ENCODE data around the gene SHISAL1.

Gene SHISAL1

GRCh38 chr22:44312766-44313165 is at the start of gene SHISAL1:
Gene SHISAL1, minus strand, starts transcription at chr22:44312951. Its CDS starts 12,006 bp downstream, at chr22:44300945.
- no peak for ATAC-seq
- TF ChIP-seq ZNF565 (CRISPR knock-in tag; conservative IDR thresholded peaks at IDR 0.05; ENCODE audit: low read depth) (no peak), PPARA (CRISPR knock-in tag; IDR thresholded peaks at IDR 0.05; ENCODE audit: borderline replicate concordance) (no peak), ZNF8 (CRISPR knock-in tag; IDR thresholded peaks at IDR 0.05) (no peak), GLIS3 (CRISPR knock-in tag; IDR thresholded peaks at IDR 0.05) (no peak), ARNTL (CRISPR knock-in tag; IDR thresholded peaks at IDR 0.05; ENCODE audit: borderline replicate concordance, low read depth) (no peak), PATZ1 (CRISPR knock-in tag; IDR thresholded peaks at IDR 0.05; ENCODE audit: borderline replicate concordance) (no peak), CSDC2 (CRISPR knock-in tag; IDR thresholded peaks at IDR 0.05) (no peak), TCF4 (CRISPR knock-in tag; IDR thresholded peaks at IDR 0.05; ENCODE audit: borderline replicate concordance) (no peak), BACH2 (CRISPR knock-in tag; IDR thresholded peaks at IDR 0.05; ENCODE audit: borderline replicate concordance) (no peak), ZC3H10 (CRISPR knock-in tag; IDR thresholded peaks at IDR 0.05) (no peak), SNAI2 (CRISPR knock-in tag; IDR thresholded peaks at IDR 0.05) (no peak), ESRRG (CRISPR knock-in tag; IDR thresholded peaks at IDR 0.05) (no peak), ISL1 (CRISPR knock-in tag; IDR thresholded peaks at IDR 0.05) (no peak), ZNF70 (CRISPR knock-in tag; IDR thresholded peaks at IDR 0.05) (no peak), ZFP30 (CRISPR knock-in tag; IDR thresholded peaks at IDR 0.05) (no peak)
- TF ChIP-seq, protein P1, sequence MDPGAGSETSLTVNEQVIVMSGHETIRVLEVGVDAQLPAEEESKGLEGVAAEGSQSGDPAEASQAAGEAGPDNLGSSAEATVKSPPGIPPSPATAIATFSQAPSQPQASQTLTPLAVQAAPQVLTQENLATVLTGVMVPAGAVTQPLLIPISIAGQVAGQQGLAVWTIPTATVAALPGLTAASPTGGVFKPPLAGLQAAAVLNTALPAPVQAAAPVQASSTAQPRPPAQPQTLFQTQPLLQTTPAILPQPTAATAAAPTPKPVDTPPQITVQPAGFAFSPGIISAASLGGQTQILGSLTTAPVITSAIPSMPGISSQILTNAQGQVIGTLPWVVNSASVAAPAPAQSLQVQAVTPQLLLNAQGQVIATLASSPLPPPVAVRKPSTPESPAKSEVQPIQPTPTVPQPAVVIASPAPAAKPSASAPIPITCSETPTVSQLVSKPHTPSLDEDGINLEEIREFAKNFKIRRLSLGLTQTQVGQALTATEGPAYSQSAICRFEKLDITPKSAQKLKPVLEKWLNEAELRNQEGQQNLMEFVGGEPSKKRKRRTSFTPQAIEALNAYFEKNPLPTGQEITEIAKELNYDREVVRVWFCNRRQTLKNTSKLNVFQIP (CRISPR knock-in tag; IDR thresholded peaks at IDR 0.05; ENCODE audit: borderline replicate concordance, low read depth): no peak
- TF ChIP-seq, protein P2, sequence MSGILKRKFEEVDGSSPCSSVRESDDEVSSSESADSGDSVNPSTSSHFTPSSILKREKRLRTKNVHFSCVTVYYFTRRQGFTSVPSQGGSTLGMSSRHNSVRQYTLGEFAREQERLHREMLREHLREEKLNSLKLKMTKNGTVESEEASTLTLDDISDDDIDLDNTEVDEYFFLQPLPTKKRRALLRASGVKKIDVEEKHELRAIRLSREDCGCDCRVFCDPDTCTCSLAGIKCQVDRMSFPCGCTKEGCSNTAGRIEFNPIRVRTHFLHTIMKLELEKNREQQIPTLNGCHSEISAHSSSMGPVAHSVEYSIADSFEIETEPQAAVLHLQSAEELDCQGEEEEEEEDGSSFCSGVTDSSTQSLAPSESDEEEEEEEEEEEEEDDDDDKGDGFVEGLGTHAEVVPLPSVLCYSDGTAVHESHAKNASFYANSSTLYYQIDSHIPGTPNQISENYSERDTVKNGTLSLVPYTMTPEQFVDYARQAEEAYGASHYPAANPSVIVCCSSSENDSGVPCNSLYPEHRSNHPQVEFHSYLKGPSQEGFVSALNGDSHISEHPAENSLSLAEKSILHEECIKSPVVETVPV (CRISPR knock-in tag; IDR thresholded peaks at IDR 0.05): no peak
- TF ChIP-seq, protein P3, sequence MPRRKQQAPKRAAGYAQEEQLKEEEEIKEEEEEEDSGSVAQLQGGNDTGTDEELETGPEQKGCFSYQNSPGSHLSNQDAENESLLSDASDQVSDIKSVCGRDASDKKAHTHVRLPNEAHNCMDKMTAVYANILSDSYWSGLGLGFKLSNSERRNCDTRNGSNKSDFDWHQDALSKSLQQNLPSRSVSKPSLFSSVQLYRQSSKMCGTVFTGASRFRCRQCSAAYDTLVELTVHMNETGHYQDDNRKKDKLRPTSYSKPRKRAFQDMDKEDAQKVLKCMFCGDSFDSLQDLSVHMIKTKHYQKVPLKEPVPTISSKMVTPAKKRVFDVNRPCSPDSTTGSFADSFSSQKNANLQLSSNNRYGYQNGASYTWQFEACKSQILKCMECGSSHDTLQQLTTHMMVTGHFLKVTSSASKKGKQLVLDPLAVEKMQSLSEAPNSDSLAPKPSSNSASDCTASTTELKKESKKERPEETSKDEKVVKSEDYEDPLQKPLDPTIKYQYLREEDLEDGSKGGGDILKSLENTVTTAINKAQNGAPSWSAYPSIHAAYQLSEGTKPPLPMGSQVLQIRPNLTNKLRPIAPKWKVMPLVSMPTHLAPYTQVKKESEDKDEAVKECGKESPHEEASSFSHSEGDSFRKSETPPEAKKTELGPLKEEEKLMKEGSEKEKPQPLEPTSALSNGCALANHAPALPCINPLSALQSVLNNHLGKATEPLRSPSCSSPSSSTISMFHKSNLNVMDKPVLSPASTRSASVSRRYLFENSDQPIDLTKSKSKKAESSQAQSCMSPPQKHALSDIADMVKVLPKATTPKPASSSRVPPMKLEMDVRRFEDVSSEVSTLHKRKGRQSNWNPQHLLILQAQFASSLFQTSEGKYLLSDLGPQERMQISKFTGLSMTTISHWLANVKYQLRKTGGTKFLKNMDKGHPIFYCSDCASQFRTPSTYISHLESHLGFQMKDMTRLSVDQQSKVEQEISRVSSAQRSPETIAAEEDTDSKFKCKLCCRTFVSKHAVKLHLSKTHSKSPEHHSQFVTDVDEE (CRISPR knock-in tag; IDR thresholded peaks at IDR 0.05): no peak
- TF ChIP-seq, protein P4, sequence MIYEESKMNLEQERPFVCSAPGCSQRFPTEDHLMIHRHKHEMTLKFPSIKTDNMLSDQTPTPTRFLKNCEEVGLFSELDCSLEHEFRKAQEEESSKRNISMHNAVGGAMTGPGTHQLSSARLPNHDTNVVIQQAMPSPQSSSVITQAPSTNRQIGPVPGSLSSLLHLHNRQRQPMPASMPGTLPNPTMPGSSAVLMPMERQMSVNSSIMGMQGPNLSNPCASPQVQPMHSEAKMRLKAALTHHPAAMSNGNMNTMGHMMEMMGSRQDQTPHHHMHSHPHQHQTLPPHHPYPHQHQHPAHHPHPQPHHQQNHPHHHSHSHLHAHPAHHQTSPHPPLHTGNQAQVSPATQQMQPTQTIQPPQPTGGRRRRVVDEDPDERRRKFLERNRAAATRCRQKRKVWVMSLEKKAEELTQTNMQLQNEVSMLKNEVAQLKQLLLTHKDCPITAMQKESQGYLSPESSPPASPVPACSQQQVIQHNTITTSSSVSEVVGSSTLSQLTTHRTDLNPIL (CRISPR knock-in tag; IDR thresholded peaks at IDR 0.05; ENCODE audit: low read depth): no peak

DNA sequence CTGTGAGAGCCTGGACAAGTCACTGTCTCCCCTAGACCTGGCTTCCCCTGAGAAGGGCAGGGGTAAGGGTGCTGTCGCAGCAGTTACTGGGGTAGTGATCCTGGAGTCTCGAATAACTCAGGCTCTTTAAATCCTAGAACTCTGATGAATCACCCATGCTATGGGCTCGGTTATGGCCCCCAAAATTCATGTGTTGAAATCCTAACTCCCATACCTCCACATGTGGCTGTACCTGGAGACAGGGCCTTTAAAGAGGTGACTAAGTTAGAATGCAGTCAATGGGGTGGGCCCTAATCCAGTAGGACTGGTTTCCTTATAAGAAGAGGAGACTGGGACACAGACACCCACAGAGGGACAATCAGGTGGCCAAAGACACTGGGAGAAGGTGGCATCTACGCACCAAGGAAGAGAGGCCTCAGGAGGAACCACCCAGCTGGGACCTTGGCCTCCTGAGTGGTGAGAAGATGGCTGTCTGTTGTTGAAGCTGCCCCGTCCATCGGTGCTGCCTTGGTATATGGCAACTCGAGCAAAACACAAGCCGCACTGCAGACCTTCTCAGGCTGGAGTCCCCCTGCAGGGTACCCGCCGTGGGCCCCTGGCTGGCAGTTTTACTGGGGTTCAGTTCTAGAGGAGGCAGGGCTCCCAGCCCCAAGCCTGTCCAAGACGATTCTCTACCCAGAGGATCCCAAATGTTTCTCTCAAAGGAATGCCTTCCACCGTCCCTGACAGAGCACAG is 48.8 kb upstream of the SHISAL1 start:
- TF ChIP-seq ESRRG (CRISPR knock-in tag; IDR thresholded peaks at IDR 0.05) (no peak), PATZ1 (CRISPR knock-in tag; IDR thresholded peaks at IDR 0.05; ENCODE audit: borderline replicate concordance) (no peak), TCF4 (CRISPR knock-in tag; IDR thresholded peaks at IDR 0.05; ENCODE audit: borderline replicate concordance) (no peak), RARB (CRISPR knock-in tag; IDR thresholded peaks at IDR 0.05) (no peak), ARNTL (CRISPR knock-in tag; IDR thresholded peaks at IDR 0.05; ENCODE audit: borderline replicate concordance, low read depth) (no peak), GLIS3 (CRISPR knock-in tag; IDR thresholded peaks at IDR 0.05) (no peak), ZNF8 (CRISPR knock-in tag; IDR thresholded peaks at IDR 0.05) (no peak)
- TF ChIP-seq, protein P3 (CRISPR knock-in tag; IDR thresholded peaks at IDR 0.05): no peak
- ATAC-seq: no peak
